GM10266 (cell line): ENCODE measurements around the gene NUF2.
"Not testable (repeated sequence)": the region's sequence is repeated elsewhere in the genome, so short reads cannot be mapped to it uniquely, and the experiment has no call there.

Source experiments
- DNase-seq: peaks from one replicate; pipeline ENCODE4 v3.0.0; 2012; ENCODE audit errors: extremely low spot score
- CTCF ChIP-seq: IDR thresholded peaks from 2 replicates; pipeline ENCODE4 v1.5.1; 2012; ENCODE audit warnings: mild to moderate bottlenecking, low read depth; ENCODE audit not compliant: control insufficient read depth, insufficient read depth; ENCODE audit errors: missing control alignments

NUF2 gene

DNA sequence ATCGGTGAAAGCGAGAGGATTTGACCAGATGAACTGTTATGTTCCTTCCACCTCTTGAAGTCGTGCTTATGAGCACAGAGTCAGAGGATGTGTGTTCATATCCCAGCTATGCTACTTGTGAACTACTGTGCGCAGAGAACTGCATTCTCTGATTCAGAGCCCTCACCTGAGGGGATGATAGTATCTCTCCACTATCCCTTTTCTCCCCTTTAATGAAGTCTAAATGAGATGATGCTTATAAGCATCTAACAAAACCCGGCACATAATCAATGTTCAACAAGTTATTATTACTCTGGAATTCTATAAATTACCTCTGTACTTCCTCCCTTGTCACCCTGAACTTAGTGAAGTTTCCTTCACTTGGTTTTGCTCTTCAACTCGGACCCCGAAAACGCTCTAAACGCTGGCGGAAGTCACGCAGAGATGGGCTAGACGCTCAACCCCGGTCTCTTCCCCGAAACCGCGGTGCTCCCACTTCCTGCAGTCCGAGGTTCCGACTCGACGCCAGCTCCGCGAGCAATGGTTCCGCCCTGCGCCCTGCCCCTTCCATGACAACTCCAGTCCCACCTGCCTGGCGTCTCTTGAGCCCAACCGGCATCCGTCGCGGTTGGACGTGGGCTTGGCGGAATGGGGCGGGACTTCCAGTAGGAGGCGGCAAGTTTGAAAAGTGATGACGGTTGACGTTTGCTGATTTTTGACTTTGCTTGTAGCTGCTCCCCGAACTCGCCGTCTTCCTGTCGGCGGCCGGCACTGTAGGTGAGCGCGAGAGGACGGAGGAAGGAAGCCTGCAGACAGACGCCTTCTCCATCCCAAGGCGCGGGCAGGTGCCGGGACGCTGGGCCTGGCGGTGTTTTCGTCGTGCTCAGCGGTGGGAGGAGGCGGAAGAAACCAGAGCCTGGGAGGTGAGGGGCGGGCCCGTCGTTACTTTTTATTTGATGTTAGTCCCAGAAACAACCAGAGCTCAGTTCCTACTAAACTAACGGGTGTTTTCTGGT lies at the start of gene NUF2:
Gene NUF2, plus strand, starts transcription at position 644 of the 995 bp plus-strand sequence. CDS start 4,098 bp downstream, outside the sequence.
- no peak for TF ChIP-seq CTCF
- peak; percentile 86 for DNase-seq

- no peak for TF ChIP-seq CTCF
- no peak for DNase-seq
Measured at GRCh38 chr1:163273766-163274441, 47.9 kb upstream of the NUF2 start.

- no peak for DNase-seq
- no peak for TF ChIP-seq CTCF
Measured at GRCh38 chr1:163275222-163275621, 46.5 kb upstream of the NUF2 start.

DNA sequence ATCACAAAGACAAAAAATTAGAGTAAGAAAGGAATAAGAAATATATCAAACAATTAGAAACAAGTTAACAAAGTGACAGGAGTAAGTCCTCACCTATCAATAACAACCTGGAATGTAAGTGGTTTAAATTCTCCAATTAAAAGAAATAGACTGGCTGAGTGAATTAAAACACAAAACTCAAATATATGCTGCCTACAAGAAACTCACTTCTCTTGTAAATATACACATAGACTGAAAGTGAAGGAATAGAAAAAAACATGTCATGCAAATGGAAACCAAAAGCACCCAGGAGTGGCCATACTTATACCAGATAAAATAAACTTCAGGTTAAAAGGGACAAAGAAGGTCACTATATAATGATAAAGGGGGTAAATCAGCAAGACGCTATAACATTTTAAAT lies 43.2 kb upstream of the NUF2 start:
- DNase-seq, result no peak
- no peak for TF ChIP-seq CTCF

GRCh38 chr1:163284867-163285266 lies 36.9 kb upstream of the NUF2 start:
- DNase-seq, result not testable (repeated sequence)

- DNase-seq, result no peak
- no peak for TF ChIP-seq CTCF
Measured at GRCh38 chr1:163290025-163290640, 31.6 kb upstream of the NUF2 start.

DNA sequence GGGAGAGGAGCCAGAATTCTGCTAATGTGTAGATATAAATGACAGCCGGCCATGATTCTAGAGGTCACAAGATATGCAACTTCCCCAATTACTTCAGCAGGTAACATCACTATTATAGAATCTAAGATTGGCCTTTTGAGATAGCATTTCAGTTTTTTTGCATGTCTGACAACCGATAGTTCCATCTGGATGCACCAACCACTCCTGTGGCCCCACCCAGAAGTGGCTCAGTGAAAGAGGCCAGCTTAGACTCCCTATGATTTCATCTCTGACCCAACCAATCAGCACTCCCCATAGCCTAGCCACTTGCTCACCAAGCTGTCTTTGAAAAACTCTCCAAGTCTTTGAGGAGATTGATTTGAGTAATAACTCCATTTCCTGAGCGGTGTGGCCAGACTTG lies 30.3 kb upstream of the NUF2 start:
- no peak for TF ChIP-seq CTCF
- DNase-seq, result no peak

DNA sequence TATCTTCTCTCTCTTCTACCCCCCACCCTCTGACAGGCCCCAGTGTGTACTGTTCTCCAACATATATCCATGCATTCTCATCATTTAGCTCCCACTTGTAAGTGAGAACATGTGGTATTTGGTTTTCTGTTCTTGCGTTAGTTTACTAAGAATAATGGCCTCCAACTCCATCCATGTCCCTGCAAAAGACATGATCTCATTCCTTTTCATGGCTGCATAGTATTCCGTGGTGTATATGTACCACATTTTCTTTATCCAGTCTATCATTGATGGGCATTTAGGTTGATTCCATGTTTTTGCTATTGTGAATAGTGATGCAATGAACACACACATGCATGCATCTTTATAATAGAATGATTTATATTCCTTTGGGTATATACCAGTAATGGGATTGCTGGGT lies 29.6 kb upstream of the NUF2 start:
- DNase-seq, result not testable (repeated sequence)

GRCh38 chr1:163293497-163293896 lies 28.3 kb upstream of the NUF2 start:
- not testable (repeated sequence) for DNase-seq
